ENCODE data around the gene HYLS1. TPM values are rescaled to one million over a fixed set of nuclear protein-coding genes. Genes with fewer than 3 reads are reported as not detected.
"Not testable (repeated sequence)": the region's sequence is repeated elsewhere in the genome, so short reads cannot be mapped to it uniquely, and the experiment has no call there.

The HYLS1 gene
- total RNA-seq, 1 experiment from 2014 or later, result 8.6 TPM

- DNase-seq; H2BK15ac ChIP-seq (ENCODE audit: low read depth, low read length); H3K79me2 ChIP-seq (ENCODE audit: insufficient read depth, low read length); H3K4me1 ChIP-seq (ENCODE audit: insufficient read depth, low read length); H2BK5ac ChIP-seq (ENCODE audit: insufficient read length, low read length); H2BK12ac ChIP-seq (ENCODE audit: insufficient read length, low read depth, low read length); H2AK5ac ChIP-seq (ENCODE audit: insufficient read length, low read length); H4K20me1 ChIP-seq (ENCODE audit: control insufficient read depth, insufficient read depth, insufficient read length); H3K4ac ChIP-seq (ENCODE audit: low read depth, low read length); H3K4me2 ChIP-seq (ENCODE audit: insufficient read depth, insufficient read length, low read length); H3T11ph ChIP-seq (ENCODE audit: low read length); H3K18ac ChIP-seq (ENCODE audit: insufficient read length, low read depth, low read length); H3K9me3 ChIP-seq (ENCODE audit: control insufficient read depth, low read depth, low read length); H3K27me3 ChIP-seq (ENCODE audit: insufficient read depth, low read length); H4K5ac ChIP-seq (ENCODE audit: insufficient read length, low read depth, low read length); H3K27me3 Mint-ChIP-seq (ENCODE audit: low read depth); H2AFZ ChIP-seq (ENCODE audit: low read length); H3K9ac ChIP-seq (ENCODE audit: extremely low read depth, insufficient read length, low read length); H3K4me3 Mint-ChIP-seq; H4K91ac ChIP-seq (ENCODE audit: insufficient read length, low read depth, low read length); H3K27ac Mint-ChIP-seq; H3K23me2 ChIP-seq (ENCODE audit: insufficient read length, low read depth, low read length, poor library complexity, severe bottlenecking); H3K56ac ChIP-seq (ENCODE audit: insufficient read length, low read depth, low read length); H2BK20ac ChIP-seq (ENCODE audit: low read depth, low read length, poor library complexity, severe bottlenecking); H4K8ac ChIP-seq (replicated peaks; ENCODE audit: insufficient read length, low read depth, low read length); H3K4me1 Mint-ChIP-seq; H2BK120ac ChIP-seq (ENCODE audit: low read depth, low read length, poor library complexity, severe bottlenecking); H3K79me1 ChIP-seq (ENCODE audit: insufficient read depth, low read depth, low read length, poor library complexity, severe bottlenecking); H3K23ac ChIP-seq (ENCODE audit: insufficient read length, low read depth, low read length); H3K27ac ChIP-seq (ENCODE audit: insufficient read length, low read depth, low read length); H3K14ac ChIP-seq (ENCODE audit: insufficient read depth, low read length): not testable (repeated sequence)
- Mint-ChIP-seq H3K9me3 (peaks cover 34 to 35% of the 10 kb centered on the region in 2 experiments), H3K36me3 (ENCODE audit: insufficient read depth in 1 of 3, low read depth in 3 of 3) (peaks cover 2 to 19% (median 8%) of the 10 kb centered on the region in 3 experiments; a peak in 6 of 7 replicates)
- WGBS (ENCODE audit: extremely low coverage, insufficient read length, low lambda C conversion rate), result no CpG with 5 or more reads among the region's 33 CpGs
Measured at GRCh38 chr11:125862786-125863185, 24.7 kb upstream of the HYLS1 start.

GRCh38 chr11:125865354-125865753, 22.1 kb upstream of the HYLS1 start:
- H4K8ac ChIP-seq (replicated peaks; ENCODE audit: insufficient read length, low read depth, low read length); H3K36me3 Mint-ChIP-seq (ENCODE audit: insufficient read depth in 1 of 3, low read depth in 3 of 3); H3K9me3 ChIP-seq (ENCODE audit: control insufficient read depth, low read depth, low read length); H2BK12ac ChIP-seq (ENCODE audit: insufficient read length, low read depth, low read length); H3K18ac ChIP-seq (ENCODE audit: insufficient read length, low read depth, low read length); H4K20me1 ChIP-seq (ENCODE audit: control insufficient read depth, insufficient read depth, insufficient read length); H3K27ac Mint-ChIP-seq; H3K27me3 ChIP-seq (ENCODE audit: insufficient read depth, low read length); H3K4me3 Mint-ChIP-seq; H3K79me1 ChIP-seq (ENCODE audit: insufficient read depth, low read depth, low read length, poor library complexity, severe bottlenecking); H3K14ac ChIP-seq (ENCODE audit: insufficient read depth, low read length); H2BK120ac ChIP-seq (ENCODE audit: low read depth, low read length, poor library complexity, severe bottlenecking); H3K4me1 ChIP-seq (ENCODE audit: insufficient read depth, low read length); H2AFZ ChIP-seq (ENCODE audit: low read length); H3K23ac ChIP-seq (ENCODE audit: insufficient read length, low read depth, low read length); H3K4me2 ChIP-seq (ENCODE audit: insufficient read depth, insufficient read length, low read length); H4K91ac ChIP-seq (ENCODE audit: insufficient read length, low read depth, low read length); H3K23me2 ChIP-seq (ENCODE audit: insufficient read length, low read depth, low read length, poor library complexity, severe bottlenecking); H2BK15ac ChIP-seq (ENCODE audit: low read depth, low read length); H3T11ph ChIP-seq (ENCODE audit: low read length); H4K5ac ChIP-seq (ENCODE audit: insufficient read length, low read depth, low read length); H3K27ac ChIP-seq (ENCODE audit: insufficient read length, low read depth, low read length); DNase-seq; H3K4ac ChIP-seq (ENCODE audit: low read depth, low read length); H2BK5ac ChIP-seq (ENCODE audit: insufficient read length, low read length); H3K56ac ChIP-seq (ENCODE audit: insufficient read length, low read depth, low read length); H2AK5ac ChIP-seq (ENCODE audit: insufficient read length, low read length); H3K27me3 Mint-ChIP-seq (ENCODE audit: low read depth); H3K79me2 ChIP-seq (ENCODE audit: insufficient read depth, low read length); H3K9ac ChIP-seq (ENCODE audit: extremely low read depth, insufficient read length, low read length); H3K4me1 Mint-ChIP-seq; H2BK20ac ChIP-seq (ENCODE audit: low read depth, low read length, poor library complexity, severe bottlenecking): not testable (repeated sequence)
- H3K9me3 Mint-ChIP-seq, result peaks cover 22% of the 10 kb centered on the region in 2 experiments
- WGBS (ENCODE audit: extremely low coverage, insufficient read length, low lambda C conversion rate), result no CpG with 5 or more reads among the region's 4 CpGs

Data from H9 (cell line).